ENCODE results near the gene ARSG. TPM values are rescaled to one million over a fixed set of nuclear protein-coding genes. Genes with fewer than 3 reads are reported as not detected.

ARSG gene
- total and polyA plus RNA-seq, 2 of the 13 experiments (the other 11 are each of a cell fraction or from before 2014, with no cell fraction given) = 3.7 to 15.2 TPM

- Histone ChIP-seq H4K20me1 (ENCODE audit: insufficient read depth, low read length) (no peaks in the 10 kb centered on the region), H3K9ac (ENCODE audit: insufficient read depth, low read depth, low read length) (no peak overlapping the region), H3K4me2 (ENCODE audit: low read depth, low read length) (no peak overlapping the region), H3K4me3 (replicated peaks in 1 of 3; ENCODE audit: insufficient read depth in 1 of 3, low read depth in 2 of 3, low read length in 3 of 3) (no peak overlapping the region), H3K79me2 (ENCODE audit: insufficient read depth, low read length) (no peaks in the 10 kb centered on the region), H3K27ac (ENCODE audit: extremely low read length, insufficient read depth, low read length) (no peak overlapping the region), H3K4me1 (ENCODE audit: insufficient read depth, low read length) (peaks cover 14% of the 10 kb centered on the region), H3K27me3 (ENCODE audit: control insufficient read depth in 1 of 2, insufficient read depth in 2 of 2, low read length in 2 of 2) (no peaks in the 10 kb centered on the region), H3K9me3 (ENCODE audit: low read length) (peaks cover 4% of the 10 kb centered on the region; the same call in 1 of the 2 replicates), H2AFZ (ENCODE audit: low read length) (no peak overlapping the region), H3K36me3 (replicated peaks in 1 of 2; ENCODE audit: control insufficient read depth in 1 of 2, insufficient read depth in 2 of 2, low read length in 2 of 2) (no peaks in the 10 kb centered on the region)
- no TSS peak for BruUV-seq (replicated peaks)
- intact Hi-C loops (cut with micrococcal nuclease; ENCODE audit: unreplicated experiment) (no loop called here), in situ Hi-C loops (cut with HindIII; ENCODE audit: extremely low pct_ligation_motif_present, low pct_unique_long_range_greater_than_20kb) (no loop called here)
- ATAC-seq (no peak), DNase-seq (ENCODE audit: low spot score) (no peak), FAIRE-seq (no peak)
- TF ChIP-seq RBM39 (IDR thresholded peaks at IDR 0.05; ENCODE audit: low read depth, low read length, poor library complexity, severe bottlenecking) = no peak
- no peak for TF ChIP-seq ZNF33A (CRISPR knock-in tag; IDR thresholded peaks at IDR 0.05; ENCODE audit: borderline replicate concordance)
- TF ChIP-seq RBM22 (optimal IDR thresholded peaks at IDR 0.05; ENCODE audit: low read length) = no peak
- no peak for TF ChIP-seq XBP1 (CRISPR knock-in tag; IDR thresholded peaks at IDR 0.05)
- TF ChIP-seq RFX1 (IDR thresholded peaks at IDR 0.05) = no peak
- TF ChIP-seq DZIP1 (CRISPR knock-in tag; IDR thresholded peaks at IDR 0.05) = no peak
- no peak for TF ChIP-seq MLX (CRISPR knock-in tag; IDR thresholded peaks at IDR 0.05)
- TF ChIP-seq ZNF644 (CRISPR knock-in tag; IDR thresholded peaks at IDR 0.05; ENCODE audit: low read depth) = no peak
- TF ChIP-seq MBD4 (IDR thresholded peaks at IDR 0.05; ENCODE audit: borderline replicate concordance, low read length) = no peak
- no peak for TF ChIP-seq EEA1 (CRISPR knock-in tag; IDR thresholded peaks at IDR 0.05; ENCODE audit: borderline replicate concordance)
- TF ChIP-seq PITX1 (CRISPR knock-in tag; IDR thresholded peaks at IDR 0.05) = no peak
- no peak for TF ChIP-seq TFAP4 (IDR thresholded peaks at IDR 0.05; ENCODE audit: borderline replicate concordance, low read depth)
- no peak for TF ChIP-seq REL (CRISPR knock-in tag; conservative IDR thresholded peaks at IDR 0.05)
- TF ChIP-seq SALL2 (CRISPR knock-in tag; IDR thresholded peaks at IDR 0.05) = no peak
- no peak for TF ChIP-seq NFKBIZ (CRISPR knock-in tag; IDR thresholded peaks at IDR 0.05)
- TF ChIP-seq ZBTB26 (CRISPR knock-in tag; IDR thresholded peaks at IDR 0.05; ENCODE audit: borderline replicate concordance) = no peak
- TF ChIP-seq ZFP91 (CRISPR knock-in tag; IDR thresholded peaks at IDR 0.05; ENCODE audit: borderline replicate concordance) = no peak
- 82% methylated on average over 5 of the region's 5 CpGs for WGBS (ENCODE audit: low lambda C conversion rate)
- POLR2A ChIA-PET = no interaction called here
- CTCF ChIA-PET (ENCODE audit: low intra/inter-chr PET ratio, low total read pairs) = no interaction called here
Observed at GRCh38 chr17:68326681-68327080, 35.4 kb downstream of the ARSG start.
